ENCODE data around the gene KRTAP26-1.

DNA sequence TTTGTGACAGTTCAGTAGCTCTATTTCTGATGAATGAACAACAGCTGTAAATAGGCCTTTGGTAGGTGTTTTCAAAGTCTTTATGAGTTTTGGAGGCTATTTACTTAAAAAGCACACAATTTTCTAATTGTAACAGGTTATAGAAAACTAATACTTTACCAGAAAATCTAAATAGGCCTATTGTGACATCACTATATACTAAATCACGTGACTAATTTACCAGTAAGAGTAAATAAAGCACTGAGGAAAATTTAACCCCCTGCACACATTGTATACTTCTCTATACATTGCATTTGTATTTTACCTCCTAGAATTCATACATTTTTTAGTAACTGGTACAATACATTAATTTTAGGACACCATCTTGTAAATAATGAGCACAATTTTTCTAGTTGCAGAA, 15.0 kb downstream of the KRTAP26-1 start:
- TF ChIP-seq, protein P1, sequence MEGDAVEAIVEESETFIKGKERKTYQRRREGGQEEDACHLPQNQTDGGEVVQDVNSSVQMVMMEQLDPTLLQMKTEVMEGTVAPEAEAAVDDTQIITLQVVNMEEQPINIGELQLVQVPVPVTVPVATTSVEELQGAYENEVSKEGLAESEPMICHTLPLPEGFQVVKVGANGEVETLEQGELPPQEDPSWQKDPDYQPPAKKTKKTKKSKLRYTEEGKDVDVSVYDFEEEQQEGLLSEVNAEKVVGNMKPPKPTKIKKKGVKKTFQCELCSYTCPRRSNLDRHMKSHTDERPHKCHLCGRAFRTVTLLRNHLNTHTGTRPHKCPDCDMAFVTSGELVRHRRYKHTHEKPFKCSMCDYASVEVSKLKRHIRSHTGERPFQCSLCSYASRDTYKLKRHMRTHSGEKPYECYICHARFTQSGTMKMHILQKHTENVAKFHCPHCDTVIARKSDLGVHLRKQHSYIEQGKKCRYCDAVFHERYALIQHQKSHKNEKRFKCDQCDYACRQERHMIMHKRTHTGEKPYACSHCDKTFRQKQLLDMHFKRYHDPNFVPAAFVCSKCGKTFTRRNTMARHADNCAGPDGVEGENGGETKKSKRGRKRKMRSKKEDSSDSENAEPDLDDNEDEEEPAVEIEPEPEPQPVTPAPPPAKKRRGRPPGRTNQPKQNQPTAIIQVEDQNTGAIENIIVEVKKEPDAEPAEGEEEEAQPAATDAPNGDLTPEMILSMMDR (IDR thresholded peaks at IDR 0.05; ENCODE audit: insufficient read depth, low read depth, low read length): no peak
- no peak for TF ChIP-seq EZH2 (IDR thresholded peaks at IDR 0.05; ENCODE audit: insufficient read depth, low read length)
